A549 (cell line): ENCODE results near the gene CEMP1. TPM values are rescaled to one million over a fixed set of nuclear protein-coding genes. Genes with fewer than 3 reads are reported as not detected.

ENCODE experiments used
- ATAC-seq, 2 experiments: fragments of 200-7000 bp in 1 of 2; fragments of >200 bp in 1 of 2; cut with Nextera tagmentation in 1 of 2; cut with Tn5 transposase in 1 of 2; 3 replicates each; pipeline versions ENCODE4 v1.8.0 to v1.9.1; 2018 to 2020; ENCODE audit warnings: mild to moderate bottlenecking in 1 of 2, moderate library complexity in 1 of 2
- CTCF ChIA-PET: fragments of 300-600 bp; sonication (Branson Sonifier 250); formaldehyde crosslinking; extraction: SDS; loops from one replicate; lab custom pipeline; 2021; ENCODE audit warnings: antibody characterized with exemption, inconsistent platforms; lab: Yijun Ruan, JAX
- POLR2A ChIA-PET: fragments of 350-600 bp; formaldehyde crosslinking; extraction: SDS; loops from one replicate; lab custom pipeline; 2021; ENCODE audit warnings: antibody characterized with exemption, inconsistent platforms; lab: Yijun Ruan, JAX
- DNase-seq, 2 experiments: peaks; one replicate each; pipeline versions ENCODE4 v3.0.0 to v3.0.0-alpha.2; 2011 to 2016; ENCODE audit warnings: low read depth in 1 of 2, low spot score in 1 of 2
- FAIRE-seq: peaks from 2 replicates; lab custom pipeline; 2011; peaks lifted over from hg19 to GRCh38; lab: Jason Lieb, UNC
- H3K27ac ChIP-seq, 2 experiments: fragments of >200 bp; sonication (Bioruptor Twin); formaldehyde crosslinking; 3 replicates each; pipeline ENCODE4 v1.5.1; 2016 to 2017
- H3K4me1 ChIP-seq: fragments of >200 bp; sonication (Bioruptor Twin); formaldehyde crosslinking; 3 replicates; pipeline ENCODE4 v1.6.1; 2016
- H3K4me2 ChIP-seq: fragments of >200 bp; sonication (Bioruptor Twin); formaldehyde crosslinking; 3 replicates; pipeline ENCODE4 v1.6.1; 2016
- H3K4me3 ChIP-seq: fragments of >200 bp; sonication (Bioruptor Twin); formaldehyde crosslinking; 3 replicates; pipeline ENCODE4 v1.5.1; 2016
- H3K9me3 ChIP-seq: fragments of >200 bp; sonication (Bioruptor Twin); formaldehyde crosslinking; 3 replicates; pipeline ENCODE4 v1.6.1; 2016
- BHLHE40 ChIP-seq: IDR thresholded peaks from 2 replicates; pipeline ENCODE4 v1.6.1; 2012; ENCODE audit warnings: low read depth, low read length, inconsistent platforms
- CBX8 ChIP-seq: fragments of 200-600 bp; sonication (generic); IDR thresholded peaks from 2 replicates; pipeline ENCODE4 v1.6.1; 2016
- CEBPB ChIP-seq, 2 experiments: fragments of >200 bp in 1 of 2; sonication (Bioruptor Twin) in 1 of 2; formaldehyde crosslinking in 1 of 2; IDR thresholded peaks; 2 replicates each; pipeline ENCODE4 v1.6.1; 2012 to 2016
- CHD2 ChIP-seq: fragments of 150-350 bp; IDR thresholded peaks from 2 replicates; pipeline ENCODE4 v1.6.1; 2014; ENCODE audit warnings: low read length; ENCODE audit not compliant: partially characterized antibody
- EHF ChIP-seq: fragments of 250-450 bp; sonication (Bioruptor Pico); IDR thresholded peaks from 2 replicates; pipeline ENCODE4 v1.5.0; 2020; ENCODE audit warnings: mild to moderate bottlenecking
- EHMT2 ChIP-seq: fragments of 200-600 bp; sonication (generic); IDR thresholded peaks from 2 replicates; pipeline ENCODE4 v1.6.1; 2016; ENCODE audit warnings: antibody characterized with exemption, low read depth, mild to moderate bottlenecking, moderate library complexity
- ELK1 ChIP-seq: fragments of 150-350 bp; IDR thresholded peaks from 2 replicates; pipeline ENCODE4 v1.6.1; 2014; ENCODE audit warnings: low read depth, mild to moderate bottlenecking, low read length
- FOSL2 ChIP-seq, 2 experiments: fragments of 450-650 bp in 1 of 2; fragments of >200 bp in 1 of 2; sonication (Bioruptor Twin) in 1 of 2; formaldehyde crosslinking; IDR thresholded peaks; 2 replicates each; pipeline versions ENCODE4 v1.5.0 to v1.6.1; 2016 to 2020; ENCODE audit warnings: mild to moderate bottlenecking in 1 of 2, moderate library complexity in 1 of 2
- FOXS1 ChIP-seq: fragments of 250-450 bp; sonication (Bioruptor Pico); IDR thresholded peaks from 2 replicates; pipeline ENCODE4 v1.5.0; 2020; ENCODE audit warnings: mild to moderate bottlenecking, moderate library complexity
- GATA3 ChIP-seq: IDR thresholded peaks from 2 replicates; pipeline ENCODE4 v1.6.1; 2012; ENCODE audit warnings: borderline replicate concordance
- HDAC2 ChIP-seq: fragments of 200-600 bp; sonication (generic); IDR thresholded peaks from 2 replicates; pipeline ENCODE4 v1.6.1; 2016
- HOXA7 ChIP-seq: fragments of 250-450 bp; sonication (Bioruptor Pico); IDR thresholded peaks from 2 replicates; pipeline ENCODE4 v1.5.0; 2020; ENCODE audit warnings: mild to moderate bottlenecking, moderate library complexity
- HOXB13 ChIP-seq: fragments of 250-450 bp; sonication (Bioruptor Pico); IDR thresholded peaks from 2 replicates; pipeline ENCODE4 v1.5.0; 2020; ENCODE audit warnings: low read depth, mild to moderate bottlenecking, moderate library complexity
- JUNB ChIP-seq: fragments of >200 bp; sonication (Bioruptor Twin); formaldehyde crosslinking; IDR thresholded peaks from 2 replicates; pipeline ENCODE4 v1.6.1; 2016
- KDM1A ChIP-seq: fragments of 200-600 bp; sonication (generic); IDR thresholded peaks from 2 replicates; pipeline ENCODE4 v1.6.1; 2016; ENCODE audit warnings: low read depth, mild to moderate bottlenecking
- KDM5A ChIP-seq: fragments of 200-600 bp; sonication (generic); IDR thresholded peaks from 2 replicates; pipeline ENCODE4 v1.6.1; 2016; ENCODE audit warnings: antibody characterized with exemption, mild to moderate bottlenecking
- MAX ChIP-seq: IDR thresholded peaks from 2 replicates; pipeline ENCODE4 v1.6.1; 2012
- MYC ChIP-seq: IDR thresholded peaks from 2 replicates; pipeline ENCODE4 v1.6.1; 2012; ENCODE audit warnings: mild to moderate bottlenecking, inconsistent platforms, low read length, improper control_type of control experiment, borderline replicate concordance
- NFE2L2 ChIP-seq: fragments of 150-350 bp; conservative IDR thresholded peaks from 2 replicates; pipeline ENCODE4 v1.6.1; 2014; ENCODE audit warnings: low read length
- NR3C1 ChIP-seq: fragments of >200 bp; sonication (Bioruptor Twin); formaldehyde crosslinking; IDR thresholded peaks from 3 replicates; pipeline ENCODE4 v1.6.1; 2017
- PBX3 ChIP-seq: IDR thresholded peaks from 2 replicates; pipeline ENCODE4 v1.6.1; 2012
- POLR2AphosphoS2 ChIP-seq: conservative IDR thresholded peaks from 2 replicates; pipeline ENCODE4 v1.6.1; 2012; ENCODE audit warnings: low read length, improper control_type of control experiment, inconsistent platforms
- RARB ChIP-seq: fragments of 250-450 bp; sonication (Bioruptor Pico); IDR thresholded peaks from 2 replicates; pipeline ENCODE4 v1.8.0; 2021; ENCODE audit warnings: mild to moderate bottlenecking, moderate library complexity
- RCOR1 ChIP-seq: fragments of 150-350 bp; IDR thresholded peaks from 2 replicates; pipeline ENCODE4 v1.6.1; 2014; ENCODE audit warnings: antibody characterized with exemption, low read length, low read depth
- RNF2 ChIP-seq: fragments of 200-600 bp; sonication (generic); IDR thresholded peaks from 2 replicates; pipeline ENCODE4 v1.6.1; 2016; ENCODE audit warnings: low read depth, mild to moderate bottlenecking, antibody characterized with exemption, moderate library complexity, borderline replicate concordance
- WGBS: methylation state at CpG from one replicate; pipeline ENCODE4 v1.1.6; 2017; ENCODE audit errors: missing lambda C conversion rate; 5-methylcytosine and 5-hydroxymethylcytosine counted together
- polyA plus RNA-seq, 4 experiments: library from polyadenylated mRNA; depleted of rRNA in 3 of 4; stranded (reverse); fragments of >200 nt; fragmentation: RNase III in 1 of 4; extraction: RNeasy Plus Mini Kit Qiagen cat#74134 plus additional on column Dnase treatment in 1 of 4; gene quantifications; 2 replicates in 3 of 4; 3 replicates in 1 of 4; pipeline ENCODE4 v1.2.3, GENCODE V29; 2011 to 2017
- TF ChIP-seq, protein P1 (sequence below): fragments of 250-450 bp; sonication (Bioruptor Pico); IDR thresholded peaks from 2 replicates; pipeline ENCODE4 v1.5.0; 2020; ENCODE audit warnings: low read depth, mild to moderate bottlenecking, moderate library complexity
- TF ChIP-seq, protein P2 (sequence below): fragments of >200 bp; sonication (Bioruptor Twin); formaldehyde crosslinking; IDR thresholded peaks from 3 replicates; pipeline ENCODE4 v1.5.1; 2016

The CEMP1 gene
- polyA plus RNA-seq, 2 of the 4 experiments (the other 2 are of a cell fraction) = not detected

DNA sequence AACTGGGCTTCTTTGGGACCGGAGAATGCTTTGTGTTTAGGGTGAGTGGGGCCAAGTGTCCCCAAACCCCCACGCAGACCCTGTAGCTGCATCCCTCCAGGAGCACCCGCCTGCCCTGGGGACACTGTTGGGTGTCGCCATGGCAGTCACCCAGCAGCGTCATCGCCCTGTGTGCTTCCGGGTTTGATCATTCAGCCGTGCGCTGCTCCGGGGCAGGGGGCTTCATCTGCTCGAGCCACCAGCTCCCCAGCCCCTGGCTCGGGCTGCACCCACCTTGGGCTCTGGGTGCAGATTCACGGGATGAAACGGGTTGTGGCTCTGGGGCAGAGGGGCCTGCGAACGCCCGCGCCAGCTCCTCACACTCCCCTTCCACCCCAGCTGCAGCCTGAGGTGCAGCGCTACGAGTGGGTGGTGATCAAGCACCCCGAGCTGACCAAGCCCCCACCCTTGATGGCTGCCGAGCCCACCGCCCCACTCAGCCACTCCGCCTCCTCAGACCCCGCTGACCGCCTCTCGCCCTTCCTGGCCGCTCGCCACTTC lies 31.2 kb downstream of the CEMP1 start:
- no peak for DNase-seq
- ChIA-PET CTCF (interaction anchor here (0.6 to 6.4 kb wide), 20 partner anchors 13 to 306 kb away, joined by 3 to 98 read pairs (median 5); partner anchors contain the start of genes ABCA3, ATP6V0C and TEDC2), POLR2A (interaction anchor here (0.6 kb wide), 1 partner anchor 262 kb away, joined by 3 read pairs; no protein-coding TSS in a partner anchor)
- FAIRE-seq = no peak
- TF ChIP-seq HOXB13 (CRISPR knock-in tag) (no peak), EHF (CRISPR knock-in tag) (no peak), FOXS1 (no peak), EHMT2 (no peak), ELK1 (no peak), MAX (no peak), NFE2L2 (no peak), BHLHE40 (no peak), HDAC2 (no peak), KDM5A (no peak), FOSL2 (IDR thresholded peaks at IDR 0.05) (no peak), FOSL2 (CRISPR knock-in tag; IDR thresholded peaks at IDR 0.05) (no peak)
- WGBS = 78% methylated on average over 22 of the region's 29 CpGs
- Histone ChIP-seq H3K4me2 (no peak overlapping the region), H3K27ac (no peak overlapping the region), H3K4me1 (peaks cover 28% of the 10 kb centered on the region), H3K9me3 (no peaks in the 10 kb centered on the region), H3K4me3 (no peak overlapping the region)
- ATAC-seq = no peak

GRCh38 chr16:2499454-2499853 lies 31.8 kb downstream of the CEMP1 start:
- 92% methylated on average over 3 of the region's 6 CpGs for WGBS
- ATAC-seq (no peak), DNase-seq (no peak), FAIRE-seq (no peak)
- ChIA-PET POLR2A (no interaction called here), CTCF (interaction anchor here (0.9 to 6.4 kb wide), 7 partner anchors 13 to 305 kb away, joined by 3 to 98 read pairs (median 18); partner anchors contain the start of gene TEDC2)
- TF ChIP-seq ELK1 = no peak
- no peak for TF ChIP-seq JUNB
- TF ChIP-seq CBX8 = no peak
- TF ChIP-seq GATA3 = no peak
- TF ChIP-seq POLR2AphosphoS2 = no peak
- TF ChIP-seq KDM5A = no peak
- TF ChIP-seq NR3C1 = no peak
- TF ChIP-seq RARB (CRISPR knock-in tag) = no peak
- no peak for TF ChIP-seq MYC
- TF ChIP-seq CHD2 = no peak
- no peak for TF ChIP-seq KDM1A
- no peak for TF ChIP-seq RNF2
- TF ChIP-seq CEBPB (IDR thresholded peaks at IDR 0.05) = no peak
- TF ChIP-seq, protein P1, sequence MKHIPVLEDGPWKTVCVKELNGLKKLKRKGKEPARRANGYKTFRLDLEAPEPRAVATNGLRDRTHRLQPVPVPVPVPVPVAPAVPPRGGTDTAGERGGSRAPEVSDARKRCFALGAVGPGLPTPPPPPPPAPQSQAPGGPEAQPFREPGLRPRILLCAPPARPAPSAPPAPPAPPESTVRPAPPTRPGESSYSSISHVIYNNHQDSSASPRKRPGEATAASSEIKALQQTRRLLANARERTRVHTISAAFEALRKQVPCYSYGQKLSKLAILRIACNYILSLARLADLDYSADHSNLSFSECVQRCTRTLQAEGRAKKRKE = no peak
- TF ChIP-seq HOXA7 = no peak
- no peak for TF ChIP-seq RCOR1
- TF ChIP-seq, protein P2, sequence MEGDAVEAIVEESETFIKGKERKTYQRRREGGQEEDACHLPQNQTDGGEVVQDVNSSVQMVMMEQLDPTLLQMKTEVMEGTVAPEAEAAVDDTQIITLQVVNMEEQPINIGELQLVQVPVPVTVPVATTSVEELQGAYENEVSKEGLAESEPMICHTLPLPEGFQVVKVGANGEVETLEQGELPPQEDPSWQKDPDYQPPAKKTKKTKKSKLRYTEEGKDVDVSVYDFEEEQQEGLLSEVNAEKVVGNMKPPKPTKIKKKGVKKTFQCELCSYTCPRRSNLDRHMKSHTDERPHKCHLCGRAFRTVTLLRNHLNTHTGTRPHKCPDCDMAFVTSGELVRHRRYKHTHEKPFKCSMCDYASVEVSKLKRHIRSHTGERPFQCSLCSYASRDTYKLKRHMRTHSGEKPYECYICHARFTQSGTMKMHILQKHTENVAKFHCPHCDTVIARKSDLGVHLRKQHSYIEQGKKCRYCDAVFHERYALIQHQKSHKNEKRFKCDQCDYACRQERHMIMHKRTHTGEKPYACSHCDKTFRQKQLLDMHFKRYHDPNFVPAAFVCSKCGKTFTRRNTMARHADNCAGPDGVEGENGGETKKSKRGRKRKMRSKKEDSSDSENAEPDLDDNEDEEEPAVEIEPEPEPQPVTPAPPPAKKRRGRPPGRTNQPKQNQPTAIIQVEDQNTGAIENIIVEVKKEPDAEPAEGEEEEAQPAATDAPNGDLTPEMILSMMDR = no peak
- no peak for TF ChIP-seq PBX3
- Histone ChIP-seq H3K9me3 (no peaks in the 10 kb centered on the region), H3K4me3 (no peak overlapping the region), H3K4me2 (no peak overlapping the region), H3K4me1 (peaks cover 28% of the 10 kb centered on the region), H3K27ac (no peak overlapping the region)
